Liver (tissue), 3 donors: ENCODE measurements around the gene SMIM1.

ENCODE experiments used
- CTCF ChIP-seq: fragments of 150-350 bp; IDR thresholded peaks from 2 replicates; pipeline ENCODE4 v1.5.1; 2017; ENCODE audit warnings: improper control_type of control experiment, low read depth, low read length; ENCODE audit not compliant: missing input control
- EGR1 ChIP-seq, 2 donors: IDR thresholded peaks; 2 replicates each; pipeline ENCODE4 v1.6.1; 2016 to 2018; ENCODE audit warnings: antibody characterized with exemption in 2 of 2, low read depth in 2 of 2
- NR2F2 ChIP-seq: IDR thresholded peaks from 2 replicates; pipeline ENCODE4 v1.6.1; 2016; ENCODE audit warnings: antibody characterized with exemption
- RAD21 ChIP-seq, 2 donors: IDR thresholded peaks; 2 replicates each; pipeline ENCODE4 v1.6.1; 2016; ENCODE audit warnings: antibody characterized with exemption in 2 of 2, mild to moderate bottlenecking in 2 of 2
- REST ChIP-seq: IDR thresholded peaks from 2 replicates; pipeline ENCODE4 v1.6.1; 2016; ENCODE audit warnings: antibody characterized with exemption, mild to moderate bottlenecking
- RXRA ChIP-seq, 2 donors: IDR thresholded peaks; 2 replicates each; pipeline ENCODE4 v1.6.1; 2017 to 2018; ENCODE audit warnings: antibody characterized with exemption in 2 of 2, mild to moderate bottlenecking in 1 of 2
- TF ChIP-seq, protein P1 (sequence below): IDR thresholded peaks from 2 replicates; pipeline ENCODE4 v1.6.1; 2016; ENCODE audit warnings: antibody characterized with exemption
- donor health status: healthy.
- donor health status: healthy.

GRCh38 chr1:3780901-3781300 lies 8.4 kb downstream of the SMIM1 start:
- TF ChIP-seq CTCF (no peak), REST (no peak), RAD21 (IDR thresholded peaks at IDR 0.05) (no peak), EGR1 (IDR thresholded peaks at IDR 0.05; ENCODE audit: low read depth in 2 of 2) (no peak), NR2F2 (no peak), RXRA (IDR thresholded peaks at IDR 0.05) (no peak)
- TF ChIP-seq, protein P1, sequence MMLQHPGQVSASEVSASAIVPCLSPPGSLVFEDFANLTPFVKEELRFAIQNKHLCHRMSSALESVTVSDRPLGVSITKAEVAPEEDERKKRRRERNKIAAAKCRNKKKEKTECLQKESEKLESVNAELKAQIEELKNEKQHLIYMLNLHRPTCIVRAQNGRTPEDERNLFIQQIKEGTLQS, result no peak
